Spinal cord (tissue), 10 donors: Measurements from ENCODE around the gene PRND. TPM values are rescaled to one million over a fixed set of nuclear protein-coding genes. Genes with fewer than 3 reads are reported as not detected.
A peak's percentile ranks its signal among the peaks of the same experiment; 100 is the strongest.
"Not testable (repeated sequence)": the region's sequence is repeated elsewhere in the genome, so short reads cannot be mapped to it uniquely, and the experiment has no call there.

ENCODE experiments used
- DNase-seq, 6 donors: peaks; one replicate each; pipeline versions ENCODE4 v3.0.0 to v3.0.0-alpha.2; 2013 to 2015; ENCODE audit warnings: low spot score in 6 of 6, low read depth in 4 of 6
- H3K27ac ChIP-seq: one replicate; pipeline ENCODE4 v1.5.1; 2013; ENCODE audit warnings: low read depth, low read length, control low read depth
- H3K27me3 ChIP-seq: one replicate; pipeline ENCODE4 v1.6.1; 2013; ENCODE audit warnings: low read length; ENCODE audit not compliant: control insufficient read depth, insufficient read depth
- H3K36me3 ChIP-seq: one replicate; pipeline ENCODE4 v1.6.1; 2013; ENCODE audit warnings: low read length; ENCODE audit not compliant: control insufficient read depth, insufficient read depth
- H3K4me1 ChIP-seq: one replicate; pipeline ENCODE4 v1.6.1; 2013; ENCODE audit warnings: low read length; ENCODE audit not compliant: control insufficient read depth, insufficient read depth
- H3K4me3 ChIP-seq: one replicate; pipeline ENCODE4 v1.5.1; 2013; ENCODE audit warnings: low read depth, low read length, control low read depth
- H3K9me3 ChIP-seq: one replicate; pipeline ENCODE4 v1.6.1; 2013; ENCODE audit warnings: low read length; ENCODE audit not compliant: control insufficient read depth, insufficient read depth
- WGBS: methylation state at CpG from one replicate; pipeline ENCODE4 v1.1.5; 2013; ENCODE audit warnings: missing lambda C conversion rate; ENCODE audit not compliant: insufficient coverage; 5-methylcytosine and 5-hydroxymethylcytosine counted together
- polyA plus RNA-seq, 2 donors: library from polyadenylated mRNA; unstranded; fragments of 120-200 nt; gene quantifications; one replicate each; pipeline ENCODE4 v1.2.1, GENCODE V29; 2013; ENCODE audit not compliant: insufficient read length in 2 of 2
- total RNA-seq, 2 donors: library from RNA; depleted of rRNA in 1 of 2; stranded (reverse); fragments of 120-200 nt in 1 of 2; fragments of >200 nt in 1 of 2; gene quantifications; one replicate each; pipeline versions ENCODE4 v1.2.3 to v1.2.4, GENCODE V29; 2013 to 2014
- donor health status: healthy.

Gene PRND
- total and polyA plus RNA-seq, 4 donors, result 3.3 to 27.0 (median 7.4) TPM

DNA sequence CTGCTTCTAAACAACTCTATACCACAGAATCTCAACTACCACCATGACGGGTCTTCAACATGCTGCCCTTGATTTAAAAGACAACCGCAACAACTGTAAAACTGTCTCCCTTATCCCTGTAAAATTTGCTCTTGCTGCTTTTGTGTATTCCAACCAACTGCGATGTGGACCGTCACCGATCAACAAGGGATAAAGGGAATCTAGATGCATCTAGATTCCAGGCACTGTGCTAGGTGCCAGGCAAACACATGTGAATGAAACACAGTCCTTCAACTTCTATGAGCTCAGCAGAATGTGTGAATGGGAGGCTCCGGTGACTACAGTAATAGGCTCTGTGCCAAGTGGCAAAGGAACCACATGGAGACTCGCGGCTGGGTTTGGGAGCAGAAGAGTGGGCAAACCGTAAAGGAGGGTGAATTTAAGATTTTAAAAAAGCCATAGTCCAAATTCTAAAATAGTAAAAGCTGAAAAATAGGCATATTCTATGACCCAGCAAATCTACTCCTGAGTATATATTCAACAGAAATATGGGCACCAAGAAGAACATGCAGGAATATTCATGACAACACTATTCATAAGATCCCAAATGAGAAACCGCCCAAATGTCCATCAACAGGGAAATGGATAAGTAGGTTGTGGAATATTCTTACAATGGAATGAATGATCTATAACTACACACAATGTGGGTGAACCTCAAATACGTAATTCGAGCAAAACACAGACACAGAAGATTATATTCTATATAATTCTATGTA lies 3.7 kb upstream of the PRND start:
- Histone ChIP-seq H3K27ac (no peak overlapping the region), H3K9me3 (no peaks in the 10 kb centered on the region), H3K4me1 (peaks cover 22% of the 10 kb centered on the region), H3K4me3 (no peak overlapping the region), H3K36me3 (no peaks in the 10 kb centered on the region), H3K27me3 (no peaks in the 10 kb centered on the region)
- 59% methylated on average over 6 of the region's 12 CpGs for WGBS
- DNase-seq, result peak in 2 of 6 donors; percentile 46 to 60

DNA sequence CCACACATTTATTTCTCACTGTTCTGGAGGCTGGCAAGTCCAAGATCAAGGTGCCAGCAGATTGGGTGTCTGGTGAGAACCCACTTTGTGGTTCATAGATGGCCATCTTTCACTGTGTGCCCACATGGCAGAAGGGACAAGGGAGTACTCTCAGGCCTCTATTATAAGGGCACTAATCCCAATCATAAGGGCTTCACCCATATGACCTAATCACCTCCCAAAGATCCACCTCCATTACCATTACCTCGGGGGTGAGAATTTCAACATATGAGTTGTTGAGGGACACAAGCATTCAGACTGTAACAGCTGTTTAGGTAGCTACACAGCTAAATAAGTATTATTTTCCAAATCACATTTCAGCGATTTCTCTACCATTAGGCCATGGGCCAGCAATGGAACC lies 2.5 kb upstream of the PRND start:
- Histone ChIP-seq H3K27ac (no peak overlapping the region), H3K36me3 (no peaks in the 10 kb centered on the region), H3K4me3 (no peak overlapping the region), H3K4me1 (peaks cover 26% of the 10 kb centered on the region), H3K9me3 (no peaks in the 10 kb centered on the region), H3K27me3 (no peaks in the 10 kb centered on the region)
- no peak for DNase-seq
- no CpG with 5 or more reads among the region's 2 CpGs for WGBS

- H3K4me3 ChIP-seq, result no peak overlapping the region
- no peaks in the 10 kb centered on the region for H3K27me3 ChIP-seq
- no peaks in the 10 kb centered on the region for H3K9me3 ChIP-seq
- no peaks in the 10 kb centered on the region for H3K36me3 ChIP-seq
- 17% methylated on average over 17 of the region's 18 CpGs for whole genome bisulfite sequencing
- peak overlapping the region; percentile 93 for H3K27ac ChIP-seq
- peaks cover 31% of the 10 kb centered on the region for H3K4me1 ChIP-seq
- DNase-seq, result peak in 5 of 6 donors; percentile 63 to 94 (median 76)
Measured at GRCh38 chr20:4720041-4720976, 1.4 kb upstream of the PRND start.

- no peak overlapping the region for H3K4me3 ChIP-seq
- 49% methylated on average over 10 of the region's 10 CpGs for WGBS
- H3K27ac ChIP-seq, result no peak overlapping the region
- H3K36me3 ChIP-seq, result no peaks in the 10 kb centered on the region
- peaks cover 31% of the 10 kb centered on the region for H3K4me1 ChIP-seq
- no peaks in the 10 kb centered on the region for H3K9me3 ChIP-seq
- DNase-seq, result no peak
- no peaks in the 10 kb centered on the region for H3K27me3 ChIP-seq
Measured at GRCh38 chr20:4720977-4721349, 746 bp upstream of the PRND start.

- 64% methylated on average over 4 of the region's 5 CpGs for WGBS
- Histone ChIP-seq H3K4me1 (peaks cover 35% of the 10 kb centered on the region), H3K9me3 (no peaks in the 10 kb centered on the region), H3K36me3 (no peaks in the 10 kb centered on the region), H3K27me3 (no peaks in the 10 kb centered on the region), H3K4me3 (no peak overlapping the region), H3K27ac (no peak overlapping the region)
- DNase-seq, result no peak
Measured at GRCh38 chr20:4722571-4722970, 862 bp downstream of the PRND start.

GRCh38 chr20:4722993-4723392 lies 1.3 kb downstream of the PRND start:
- Histone ChIP-seq H3K36me3 (no peaks in the 10 kb centered on the region), H3K9me3 (no peaks in the 10 kb centered on the region), H3K4me1 (peaks cover 35% of the 10 kb centered on the region), H3K27me3 (no peaks in the 10 kb centered on the region), H3K4me3 (no peak overlapping the region), H3K27ac (no peak overlapping the region)
- DNase-seq, result no peak
- 75% methylated on average over 3 of the region's 4 CpGs for WGBS

GRCh38 chr20:4723553-4723952 lies 1.8 kb downstream of the PRND start:
- H3K9me3 ChIP-seq, H3K27me3 ChIP-seq, H3K27ac ChIP-seq, DNase-seq, H3K36me3 ChIP-seq, H3K4me3 ChIP-seq: not testable (repeated sequence)
- H3K4me1 ChIP-seq, result peaks cover 35% of the 10 kb centered on the region
- 63% methylated on average over 4 of the region's 4 CpGs for WGBS

- H3K27ac ChIP-seq, result no peak overlapping the region
- no peaks in the 10 kb centered on the region for H3K9me3 ChIP-seq
- no peaks in the 10 kb centered on the region for H3K27me3 ChIP-seq
- no peak for DNase-seq
- H3K4me3 ChIP-seq, result no peak overlapping the region
- peaks cover 35% of the 10 kb centered on the region for H3K4me1 ChIP-seq
- no peaks in the 10 kb centered on the region for H3K36me3 ChIP-seq
- 72% methylated on average over 25 of the region's 34 CpGs for WGBS
Measured at GRCh38 chr20:4724459-4725262, 3.0 kb downstream of the PRND start.

- H3K27me3 ChIP-seq, result no peaks in the 10 kb centered on the region
- H3K4me3 ChIP-seq, result no peak overlapping the region
- no peaks in the 10 kb centered on the region for H3K36me3 ChIP-seq
- no CpG with 5 or more reads among the region's 4 CpGs for WGBS
- peaks cover 31% of the 10 kb centered on the region for H3K4me1 ChIP-seq
- no peak overlapping the region for H3K27ac ChIP-seq
- no peak for DNase-seq
- H3K9me3 ChIP-seq, result no peaks in the 10 kb centered on the region
Measured at GRCh38 chr20:4725263-4725550, 3.5 kb downstream of the PRND start.
